GM12878 (cell line): ENCODE measurements around the gene RGS19. TPM values are rescaled to one million over a fixed set of nuclear protein-coding genes. Genes with fewer than 3 reads are reported as not detected.
A peak's percentile ranks its signal among the peaks of the same experiment; 100 is the strongest.

Experiments used
- ATAC-seq: fragments of 200-7000 bp; cut with Tn5 transposase; 3 replicates; pipeline ENCODE4 v1.9.1; 2020; ENCODE audit warnings: mild to moderate bottlenecking, moderate library complexity
- BruUV-seq: library from RNA; stranded (reverse); fragments of 400-500 nt; replicated peaks from 2 replicates; lab custom pipeline; 2021; lab: Mats Ljungman, UMichigan
- CTCF ChIA-PET: fragments of 300-600 bp; sonication (Branson Sonifier 250); formaldehyde crosslinking; extraction: SDS; loops from one replicate; lab custom pipeline; 2021; ENCODE audit warnings: inconsistent platforms; lab: Yijun Ruan, JAX
- POLR2A ChIA-PET: fragments of 350-600 bp; formaldehyde crosslinking; extraction: SDS; loops from one replicate; lab custom pipeline; 2021; ENCODE audit warnings: inconsistent platforms; lab: Charles Lee
- RAD21 ChIA-PET: fragments of 300-600 bp; sonication (Branson Sonifier 250); formaldehyde crosslinking; loops from one replicate; lab custom pipeline; 2023; ENCODE audit warnings: antibody characterized with exemption; ENCODE audit not compliant: unreplicated experiment; lab: Charles Lee
- SMC1A ChIA-PET: fragments of 300-600 bp; sonication (Branson Sonifier 250); formaldehyde crosslinking; loops from one replicate; lab custom pipeline; 2023; ENCODE audit not compliant: unreplicated experiment, uncharacterized antibody; lab: Charles Lee
- DNase-seq: peaks from one replicate; pipeline ENCODE4 v3.0.0-alpha.2; 2011; ENCODE audit warnings: low read depth, low spot score
- FAIRE-seq: peaks from 3 replicates; lab custom pipeline; 2011; peaks lifted over from hg19 to GRCh38; lab: Jason Lieb, UNC
- H2AFZ ChIP-seq: 2 replicates; pipeline ENCODE4 v1.6.0; 2011; ENCODE audit warnings: low read depth, low read length, control low read depth; ENCODE audit not compliant: control insufficient read depth
- H3K27ac ChIP-seq: 2 replicates; pipeline ENCODE4 v1.5.1; 2011; ENCODE audit warnings: control low read depth; ENCODE audit not compliant: control insufficient read depth, insufficient read depth
- H3K27me3 ChIP-seq, 2 experiments: replicated peaks in 1 of 2; 2 replicates each; pipeline versions ENCODE4 v1.6.0 to v1.6.1; 2011; ENCODE audit warnings: low read length in 1 of 2; ENCODE audit not compliant: control insufficient read depth in 2 of 2, insufficient read depth in 2 of 2
- H3K36me3 ChIP-seq, 2 experiments: 2 replicates each; pipeline ENCODE4 v1.5.1; 2011; ENCODE audit warnings: low read length in 1 of 2; ENCODE audit not compliant: control insufficient read depth in 2 of 2, insufficient read depth in 2 of 2
- H3K4me1 ChIP-seq: 2 replicates; pipeline ENCODE4 v1.6.1; 2011; ENCODE audit warnings: mild to moderate bottlenecking, low read length, moderate library complexity, mixed read lengths; ENCODE audit not compliant: control insufficient read depth, insufficient read depth
- H3K4me2 ChIP-seq: 2 replicates; pipeline ENCODE4 v1.6.0; 2011; ENCODE audit warnings: control low read depth; ENCODE audit not compliant: control insufficient read depth, insufficient read depth
- H3K4me3 ChIP-seq: fragments of 200-600 bp; sonication (generic); 2 replicates; pipeline ENCODE4 v1.5.1; 2016
- H3K79me2 ChIP-seq: 2 replicates; pipeline ENCODE4 v1.6.0; 2011; ENCODE audit warnings: low read length; ENCODE audit not compliant: control insufficient read depth, insufficient read depth
- H3K9ac ChIP-seq: 2 replicates; pipeline ENCODE4 v1.8.0; 2011; ENCODE audit warnings: low read length, control low read depth, mixed read lengths; ENCODE audit not compliant: control insufficient read depth, insufficient read depth
- H3K9me3 ChIP-seq: replicated peaks from 3 replicates; pipeline ENCODE4 v1.5.1; 2011; ENCODE audit warnings: mild to moderate bottlenecking, low read length; ENCODE audit not compliant: control insufficient read depth, insufficient read depth
- H4K20me1 ChIP-seq: 2 replicates; pipeline ENCODE4 v1.6.0; 2011; ENCODE audit not compliant: control insufficient read depth, insufficient read depth
- GATAD2B ChIP-seq: fragments of 450-650 bp; conservative IDR thresholded peaks from 2 replicates; pipeline ENCODE4 v1.6.1; 2017; ENCODE audit warnings: low read depth, mild to moderate bottlenecking, moderate library complexity
- HCFC1 ChIP-seq: fragments of 150-350 bp; IDR thresholded peaks from 2 replicates; pipeline ENCODE4 v1.6.1; 2014; ENCODE audit warnings: low read length
- HDAC2 ChIP-seq: fragments of 200-600 bp; sonication (generic); IDR thresholded peaks from 2 replicates; pipeline ENCODE4 v1.6.1; 2017
- IKZF1 ChIP-seq: fragments of 450-650 bp; conservative IDR thresholded peaks from 2 replicates; pipeline ENCODE4 v1.6.1; 2017; ENCODE audit warnings: antibody characterized with exemption, mild to moderate bottlenecking
- LARP7 ChIP-seq: fragments of 450-650 bp; IDR thresholded peaks from 2 replicates; pipeline ENCODE4 v1.6.1; 2017; ENCODE audit warnings: mild to moderate bottlenecking
- MEF2B ChIP-seq: fragments of 450-650 bp; IDR thresholded peaks from 2 replicates; pipeline ENCODE4 v1.6.1; 2018; ENCODE audit warnings: mild to moderate bottlenecking, moderate library complexity; ENCODE audit not compliant: partially characterized antibody, poor library complexity, severe bottlenecking
- MTA2 ChIP-seq: fragments of 450-650 bp; IDR thresholded peaks from 2 replicates; pipeline ENCODE4 v1.6.1; 2016; ENCODE audit warnings: low read depth, mild to moderate bottlenecking, moderate library complexity
- RELB ChIP-seq: fragments of 450-650 bp; IDR thresholded peaks from 2 replicates; pipeline ENCODE4 v1.6.1; 2017; ENCODE audit warnings: low read depth, mild to moderate bottlenecking, moderate library complexity
- ZNF24 ChIP-seq: fragments of 450-650 bp; IDR thresholded peaks from 2 replicates; pipeline ENCODE4 v1.6.1; 2017; ENCODE audit warnings: antibody characterized with exemption, mild to moderate bottlenecking
- ZNF687 ChIP-seq: fragments of 450-650 bp; IDR thresholded peaks from 2 replicates; pipeline ENCODE4 v1.6.1; 2017; ENCODE audit warnings: mild to moderate bottlenecking, moderate library complexity
- WGBS: methylation state at CpG from one replicate; pipeline ENCODE4 v1.1.6; 2016; ENCODE audit warnings: low lambda C conversion rate; ENCODE audit not compliant: insufficient replicate concordance, insufficient coverage; ENCODE audit errors: missing lambda C conversion rate; 5-methylcytosine and 5-hydroxymethylcytosine counted together
- in situ Hi-C: fragments of 300-500 bp; cut with MboI; formaldehyde crosslinking; loops from 9 replicates; pipeline ENCODE4 v1.14.3; 2018; ENCODE audit warnings: mixed read lengths
- intact Hi-C: fragments of 100-400 bp; cut with micrococcal nuclease; formaldehyde crosslinking; loops from one replicate; pipeline ENCODE4 v1.14.2; 2022; ENCODE audit not compliant: unreplicated experiment
- polyA plus RNA-seq, 11 experiments: library from polyadenylated mRNA; depleted of rRNA in 4 of 11; unstranded in 6 of 11; stranded (reverse) in 5 of 11; fragments of >200 nt; fragmentation: Nextera tagmentation in 4 of 11; fragmentation: Illumina TruSeq in 1 of 11; extraction: Ambion mirVana in 4 of 11; extraction: Trizol in 1 of 11; gene quantifications; 1 replicate in 1 of 11; 2 replicates in 10 of 11; pipeline versions ENCODE4 v1.2.1 to v1.2.3, GENCODE V29; 2011 to 2016; ENCODE audit warnings: inconsistent platforms in 2 of 11, missing spikeins in 2 of 11, low read depth in 1 of 11
- total RNA-seq, 4 experiments: library from RNA; depleted of rRNA in 3 of 4; stranded (reverse); fragments of >200 nt in 3 of 4; fragmentation: Illumina TruSeq in 1 of 4; extraction: Trizol in 1 of 4; gene quantifications; 2 replicates each; pipeline versions ENCODE4 v1.2.1 to v1.2.3, GENCODE V29; 2013 to 2021

Gene RGS19
- total and polyA plus RNA-seq, 10 of the 15 experiments (the other 5 are each of a cell fraction or from before 2014, with no cell fraction given): 0.82 to 62.4 (median 39.8) TPM

- H3K4me1 ChIP-seq: peaks cover 9% of the 10 kb centered on the region
- ChIA-PET CTCF (interaction anchor here (0.5 to 2.2 kb wide), 2 partner anchors 8 to 144 kb away, joined by 3 to 5 read pairs; no protein-coding TSS in a partner anchor), POLR2A (interaction anchor here (0.8 kb wide), 1 partner anchor 16 kb away, joined by 6 read pairs; no protein-coding TSS in a partner anchor), RAD21 (no interaction called here), SMC1A (no interaction called here)
- in situ Hi-C loops (no loop called here), intact Hi-C loops (loop anchor here (10.0 kb wide), 1 partner anchor 185 kb away; the partner anchor contains the start of genes ABHD16B and TPD52L2)
- no peak overlapping the region for H2AFZ ChIP-seq
- DNase-seq (no peak), ATAC-seq (no peak; the same call in 2 of the 3 replicates), FAIRE-seq (no peak)
- H3K9ac ChIP-seq: no peak overlapping the region
- no peaks in the 10 kb centered on the region for H3K36me3 ChIP-seq
- H3K27me3 ChIP-seq: peaks cover 4 to 14% of the 10 kb centered on the region in 2 experiments; a peak in 3 of 4 replicates
- WGBS: 13% methylated on average over 15 of the region's 16 CpGs
- peak overlapping the region; percentile 42 for H3K4me2 ChIP-seq
- H3K27ac ChIP-seq: no peak overlapping the region
- no peaks in the 10 kb centered on the region for H4K20me1 ChIP-seq
- TF ChIP-seq HDAC2 (no peak), MEF2B (peak; percentile 81), RELB (no peak), ZNF687 (0 out of 2 replicates have a peak, but pooled peaks have one; percentile 22), HCFC1 (no peak), GATAD2B (0 out of 2 replicates have a peak, but pooled peaks have one; percentile 17), MTA2 (0 out of 2 replicates have a peak, but pooled peaks have one; percentile 13), IKZF1 (peak; percentile 35; the same call in 1 of the 2 replicates), LARP7 (no peak), ZNF24 (no peak)
- no peaks in the 10 kb centered on the region for H3K9me3 ChIP-seq
- no TSS peak for BruUV-seq
- no peak overlapping the region for H3K4me3 ChIP-seq
- no peaks in the 10 kb centered on the region for H3K79me2 ChIP-seq
Measured at GRCh38 chr20:64049878-64050260, 29.4 kb downstream of the RGS19 start.
